ENCODE measurements around the gene MYOM3.
A peak's percentile ranks its signal among the peaks of the same experiment; 100 is the strongest.

MYOM3 gene

DNA sequence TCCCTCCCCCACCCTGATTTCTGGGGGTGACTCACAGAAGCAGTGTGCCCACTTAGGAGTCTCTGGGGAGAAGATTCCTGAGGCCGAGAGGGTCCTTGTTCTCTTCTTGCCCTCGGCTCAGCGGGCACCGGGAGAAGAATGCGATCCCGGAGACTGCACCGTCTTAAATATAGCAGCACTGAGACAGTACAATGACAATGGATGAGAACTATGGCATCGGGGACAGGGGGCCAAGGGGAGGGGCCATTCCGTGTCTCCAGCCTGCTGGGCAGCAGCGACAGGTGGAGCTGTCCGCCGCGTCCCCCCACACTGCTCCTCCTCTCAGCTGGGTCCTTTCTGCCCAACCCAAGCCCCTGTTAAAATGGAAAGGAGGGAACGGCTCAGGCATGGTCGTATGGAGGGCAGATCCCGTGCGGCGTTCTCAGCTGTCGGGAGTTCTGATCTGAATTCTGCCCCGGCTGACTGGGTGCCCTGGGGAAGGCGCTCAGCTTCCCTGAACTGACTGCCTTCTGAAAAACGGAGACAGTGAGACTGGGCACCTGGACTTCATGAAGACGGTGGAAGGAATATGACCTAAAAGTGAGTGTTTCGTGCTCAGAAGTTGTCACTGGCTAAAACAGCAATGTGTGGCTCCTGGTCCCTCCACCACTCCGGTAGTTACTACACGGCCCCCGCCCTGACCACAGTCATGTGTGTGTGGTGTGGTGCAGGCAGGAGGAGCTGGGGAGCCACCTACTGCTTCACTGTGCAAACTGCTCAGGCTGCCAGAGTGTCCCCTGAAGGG is at the start of gene MYOM3:
Gene MYOM3, minus strand, starts transcription at position 140 of the 784 bp plus-strand sequence. CDS start 3,499 bp downstream, outside the sequence.
- peak; percentile 75 for DNase-seq (ENCODE audit: low spot score)

DNA sequence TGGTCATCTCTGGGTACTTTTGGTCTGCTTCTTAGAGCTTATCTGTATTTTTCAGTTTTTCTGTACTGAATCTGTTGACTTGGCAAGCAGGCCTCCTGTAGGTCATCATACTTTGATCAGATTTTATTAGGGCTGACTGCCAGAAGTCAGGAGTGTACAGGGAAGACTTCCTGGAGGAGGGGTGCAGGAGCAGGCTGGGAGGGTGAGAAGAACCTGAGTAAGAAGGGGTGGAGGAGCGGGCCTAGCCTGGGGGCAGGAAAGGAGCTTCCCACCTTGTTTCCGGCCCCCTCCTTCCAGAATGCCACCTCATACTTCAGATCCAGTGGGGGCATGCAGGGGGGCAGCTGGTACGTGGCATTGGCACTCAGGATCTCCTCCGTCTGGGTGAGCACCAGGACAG is 49.3 kb upstream of the MYOM3 start:
- no peak for DNase-seq (ENCODE audit: low spot score)

DNA sequence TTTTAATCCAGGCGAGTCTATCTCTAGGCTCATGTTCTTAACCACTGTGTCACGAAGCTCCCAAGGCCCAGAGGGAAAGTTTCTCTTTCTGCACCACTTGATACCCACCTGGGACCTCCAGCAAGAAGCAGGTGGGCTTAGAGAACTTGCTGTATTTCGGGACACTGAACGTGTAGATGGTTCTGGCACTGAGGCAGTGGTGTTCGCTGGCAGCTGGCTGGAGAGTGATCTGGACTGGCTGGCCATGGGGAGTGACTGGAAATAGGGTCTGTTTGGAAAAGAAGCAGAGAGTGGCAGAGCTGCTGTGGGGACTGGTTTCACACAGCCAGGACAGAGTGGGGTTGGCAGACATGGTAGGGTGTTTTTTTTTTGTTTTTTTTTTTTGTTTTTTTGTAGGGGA is 47.4 kb upstream of the MYOM3 start:
- no peak for DNase-seq (ENCODE audit: low spot score)

DNA sequence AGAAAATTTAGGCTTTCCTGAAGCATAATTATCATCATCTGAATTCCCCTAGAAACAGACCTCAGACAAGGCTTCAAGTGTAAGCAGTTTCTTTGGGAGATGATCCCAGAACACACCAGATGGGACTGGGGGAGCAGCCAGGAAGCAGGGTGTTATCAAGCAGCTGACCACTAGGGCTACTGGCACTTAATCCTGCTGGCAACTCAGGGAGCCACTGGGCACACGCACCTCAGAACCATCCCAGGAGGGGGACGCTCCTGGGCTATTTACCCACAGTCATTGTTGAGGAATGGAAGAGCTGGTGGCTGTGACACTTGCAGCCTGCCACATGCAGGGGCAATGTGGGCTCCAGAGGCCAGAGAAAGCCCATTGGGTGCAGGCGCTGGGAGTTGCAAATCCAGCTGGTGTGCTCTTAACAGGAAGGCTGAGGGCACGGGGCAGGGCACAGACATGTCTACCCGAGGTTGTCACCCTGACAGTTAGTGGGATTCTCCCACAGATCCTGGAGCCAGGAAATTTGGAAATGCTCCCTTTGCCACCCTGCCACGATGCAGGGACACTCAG is 46.1 kb upstream of the MYOM3 start:
- no peak for DNase-seq (ENCODE audit: low spot score)

DNA sequence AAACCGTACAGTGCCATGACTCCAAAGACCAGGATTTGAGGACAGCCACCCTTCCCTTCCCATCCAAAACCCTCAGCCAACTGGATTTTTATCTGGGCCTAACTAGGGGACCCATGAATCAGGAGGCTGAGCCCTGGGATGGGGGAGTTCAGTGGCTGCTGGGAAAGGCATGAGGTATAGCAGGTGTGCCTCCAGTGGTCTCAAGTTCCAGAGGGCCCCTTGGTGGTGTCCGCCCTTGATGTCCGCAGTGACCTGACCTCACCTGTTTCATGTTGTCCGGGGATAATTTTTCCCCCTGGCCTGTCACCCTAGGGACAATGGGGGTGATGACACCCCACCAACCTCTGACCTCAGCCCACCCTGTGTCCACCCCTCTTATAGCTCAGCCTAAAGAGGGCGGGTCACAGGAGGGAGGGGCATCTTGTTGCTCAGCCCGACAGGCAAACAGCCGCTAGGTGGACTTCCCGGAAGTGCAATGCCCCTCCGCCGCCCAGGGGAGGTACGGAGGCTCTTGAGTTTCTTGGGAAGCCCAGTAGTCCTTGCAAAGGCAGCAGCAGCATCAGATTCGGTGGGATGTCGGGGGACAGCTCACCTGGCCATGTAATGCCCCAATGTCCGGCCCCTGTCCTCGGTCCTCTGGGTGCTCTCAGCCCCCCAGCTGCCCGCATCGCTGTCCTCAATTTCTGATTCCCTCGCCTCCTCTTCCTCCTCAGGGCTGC is 44.8 kb upstream of the MYOM3 start:
- DNase-seq (ENCODE audit: low spot score), result no peak

DNA sequence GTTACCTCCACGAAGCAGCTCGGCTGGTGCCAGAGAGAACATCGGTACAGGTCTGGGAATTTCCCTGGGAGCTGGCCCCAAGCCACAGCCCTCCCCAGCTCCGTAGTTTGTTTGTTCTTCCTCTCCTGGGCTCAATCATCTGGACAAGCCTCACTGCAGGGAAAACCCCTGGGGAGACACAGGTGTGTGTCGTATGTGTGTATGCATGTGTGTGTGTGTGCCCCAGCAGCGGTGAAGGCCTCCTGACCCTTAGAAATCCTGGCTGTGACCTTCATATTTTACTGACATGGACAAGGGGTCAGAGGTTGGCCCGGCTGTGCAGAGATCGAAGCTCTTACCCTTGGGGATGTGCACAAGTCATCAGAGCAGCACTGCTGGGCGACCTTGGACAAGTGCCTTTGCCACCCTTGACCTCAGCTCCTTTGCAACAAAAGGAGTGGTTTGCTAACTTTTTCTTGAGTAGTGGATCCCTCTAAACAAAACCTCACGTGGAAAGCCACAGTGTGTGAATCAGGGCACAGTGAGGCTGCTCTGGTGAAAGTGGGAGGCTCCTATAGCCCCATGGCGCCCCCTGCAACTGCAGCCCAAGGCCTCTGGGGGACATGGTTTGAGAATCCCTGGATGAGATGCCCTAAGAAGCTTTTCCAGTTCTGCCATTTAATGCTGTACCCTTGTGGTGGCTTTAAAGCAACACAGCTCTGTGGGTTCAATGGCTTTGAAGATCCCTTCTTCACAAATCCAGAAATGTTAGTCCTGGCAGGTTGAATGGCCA is 43.3 kb upstream of the MYOM3 start:
- peak; percentile 54 for DNase-seq (ENCODE audit: low spot score)

DNA sequence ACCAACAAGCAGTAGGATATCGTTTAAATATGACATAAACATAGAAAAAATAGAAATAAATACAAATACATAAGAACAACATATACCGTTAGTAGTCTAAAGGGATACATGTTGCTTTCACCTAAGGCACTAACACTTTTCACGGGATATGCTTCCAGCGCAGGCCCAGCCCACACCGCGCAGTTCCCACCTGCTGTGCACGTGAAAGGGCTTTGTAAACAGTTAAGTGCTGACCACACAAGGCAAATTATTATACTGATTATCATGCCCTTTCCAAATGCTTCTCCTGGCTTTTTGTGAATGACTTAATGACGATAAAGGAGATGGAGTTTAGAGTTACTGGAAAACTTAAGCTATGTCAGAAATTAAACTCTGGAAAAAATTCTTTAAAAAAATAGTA is 42.3 kb upstream of the MYOM3 start:
- no peak for DNase-seq (ENCODE audit: low spot score)

DNA sequence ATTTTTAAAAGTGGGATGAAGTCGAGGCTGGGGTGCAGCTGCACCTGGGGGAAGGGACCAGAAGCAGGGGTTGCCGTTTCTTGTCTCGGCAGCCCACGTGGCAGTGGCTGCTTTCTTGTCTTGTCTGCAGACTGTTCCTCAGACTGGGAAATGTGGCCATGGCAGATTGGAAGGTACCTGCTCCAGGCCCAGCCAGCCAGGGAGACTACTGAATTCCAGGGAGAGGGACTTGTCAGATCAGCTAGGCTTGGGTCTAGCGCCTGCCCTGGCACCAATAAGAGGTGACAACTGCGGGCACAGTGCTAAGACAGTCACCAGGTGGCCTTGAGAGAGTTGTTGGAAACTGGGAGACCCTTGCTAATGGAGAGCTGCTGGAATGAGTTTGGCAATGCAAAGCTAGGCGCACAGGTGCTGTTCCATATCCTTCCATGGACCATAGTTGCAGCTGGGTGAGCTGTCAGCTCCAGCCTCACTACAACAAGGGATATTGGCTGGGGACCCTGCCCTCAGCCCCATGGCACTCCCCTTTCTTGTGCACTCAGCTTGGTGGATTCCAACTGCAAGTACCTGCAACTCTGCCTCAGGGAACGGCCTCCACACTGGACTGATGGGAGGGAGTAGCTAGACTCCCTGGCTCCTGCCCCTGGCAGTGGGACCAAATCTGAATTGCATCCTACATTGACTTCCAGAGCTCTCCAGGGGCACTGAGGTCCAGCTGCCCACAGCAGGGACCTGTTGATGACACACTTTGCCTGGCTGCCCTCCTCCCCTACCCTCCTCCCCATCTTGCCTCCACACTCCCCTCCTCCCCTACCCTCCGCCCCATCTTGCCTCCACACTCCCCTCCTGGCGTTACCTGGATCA is 40.9 kb upstream of the MYOM3 start:
- no peak for DNase-seq (ENCODE audit: low spot score)

DNA sequence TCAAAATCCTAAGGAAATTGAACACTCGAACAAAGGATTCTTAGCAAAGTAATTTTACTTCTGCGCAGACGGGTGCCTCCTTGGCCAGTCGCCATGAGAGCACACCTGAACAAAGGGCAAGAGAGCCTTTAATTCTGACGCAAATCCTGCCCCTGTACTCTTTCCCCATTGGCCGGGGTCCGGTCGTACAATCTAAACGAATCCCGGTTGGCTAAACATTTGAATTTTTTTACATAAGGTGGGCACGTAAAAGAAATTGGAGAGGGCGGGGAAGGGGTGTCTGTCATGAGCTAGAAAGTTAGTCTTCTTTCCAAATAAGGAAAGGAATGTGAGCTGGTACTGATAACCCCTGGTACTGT is 39.2 kb upstream of the MYOM3 start:
- no peak for DNase-seq (ENCODE audit: low spot score)

DNA sequence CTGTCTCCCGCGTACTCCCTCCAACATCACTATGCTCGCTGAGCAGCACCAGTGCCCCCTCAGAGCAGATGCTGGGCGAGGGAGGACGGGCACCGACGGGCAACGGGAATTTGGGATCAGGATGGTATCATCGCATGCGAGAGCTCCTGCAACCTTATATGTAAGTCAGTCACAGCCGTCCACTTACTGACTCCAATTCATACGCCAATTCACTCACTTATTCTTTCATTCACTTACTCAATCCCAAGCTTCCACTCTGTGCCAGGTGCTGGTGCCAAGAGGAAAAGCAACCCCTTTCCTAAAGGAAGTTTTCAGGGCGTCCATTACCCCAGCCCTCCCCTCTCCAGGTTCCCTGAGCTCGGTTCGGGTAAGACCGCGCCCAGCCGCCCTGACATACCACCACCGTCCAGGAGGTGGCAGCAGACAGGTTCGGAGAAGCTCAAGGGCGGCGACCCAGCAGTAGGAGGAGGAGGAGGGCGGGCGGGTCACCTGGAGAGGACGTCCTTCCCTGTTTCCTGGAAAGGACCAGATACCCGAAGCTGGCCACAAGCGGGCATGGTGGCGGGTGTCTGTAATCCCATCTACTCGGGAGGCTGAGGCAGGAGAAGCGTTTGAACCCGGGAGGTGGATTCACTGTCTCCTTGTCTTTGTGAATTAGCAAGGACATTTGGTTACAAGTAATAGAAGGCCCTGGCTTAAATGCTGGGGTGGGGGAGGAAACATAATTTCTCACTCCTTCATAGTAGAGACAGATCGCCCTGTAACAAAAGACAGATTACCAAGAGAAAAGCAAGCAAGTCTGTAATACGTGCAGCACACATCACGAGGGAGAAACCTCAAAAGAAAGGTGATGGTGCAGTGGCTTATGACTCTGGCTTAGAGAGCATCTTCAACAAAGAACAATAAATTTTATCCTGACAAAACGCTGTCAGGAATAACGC is 38.6 kb upstream of the MYOM3 start:
- peak; percentile 72 for DNase-seq (ENCODE audit: low spot score)

DNA sequence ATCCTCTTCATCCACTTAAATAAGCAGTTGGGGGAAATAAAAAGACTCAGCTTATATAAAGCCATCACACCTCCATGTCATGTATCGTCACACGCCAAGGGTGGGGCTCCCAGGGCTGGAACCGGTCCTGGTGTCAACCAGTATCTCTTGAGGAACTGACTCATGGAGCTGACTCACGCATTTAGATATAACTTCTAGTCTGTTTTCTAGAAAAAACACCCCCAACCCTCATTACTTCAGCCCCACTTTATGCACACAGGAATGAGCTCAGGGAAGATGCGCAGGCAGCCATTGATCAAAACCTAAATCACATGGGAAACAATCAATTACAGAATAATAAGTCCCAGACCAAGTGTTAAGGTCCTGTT is 37.9 kb upstream of the MYOM3 start:
- DNase-seq (ENCODE audit: low spot score), result no peak

DNA sequence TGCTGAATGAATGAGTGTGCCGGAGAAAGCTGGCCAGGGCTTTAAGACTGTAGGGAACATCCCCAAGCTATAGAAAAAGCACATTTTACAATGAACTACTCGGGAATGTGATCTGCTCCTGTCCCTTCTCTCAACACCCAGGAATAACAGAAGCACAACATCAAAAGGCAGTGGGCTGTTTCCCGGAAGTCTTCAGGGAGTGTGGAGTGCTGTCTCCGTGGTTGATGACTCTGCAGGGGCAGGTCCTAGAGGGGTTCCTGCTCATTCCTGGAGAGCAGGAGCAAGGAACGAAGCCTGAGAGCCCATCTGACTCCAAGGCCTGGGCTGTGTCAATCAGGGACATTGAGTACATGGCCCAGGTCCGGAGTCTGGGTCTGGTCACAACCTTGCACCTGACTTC is 35.9 kb upstream of the MYOM3 start:
- DNase-seq (ENCODE audit: low spot score), result no peak

DNA sequence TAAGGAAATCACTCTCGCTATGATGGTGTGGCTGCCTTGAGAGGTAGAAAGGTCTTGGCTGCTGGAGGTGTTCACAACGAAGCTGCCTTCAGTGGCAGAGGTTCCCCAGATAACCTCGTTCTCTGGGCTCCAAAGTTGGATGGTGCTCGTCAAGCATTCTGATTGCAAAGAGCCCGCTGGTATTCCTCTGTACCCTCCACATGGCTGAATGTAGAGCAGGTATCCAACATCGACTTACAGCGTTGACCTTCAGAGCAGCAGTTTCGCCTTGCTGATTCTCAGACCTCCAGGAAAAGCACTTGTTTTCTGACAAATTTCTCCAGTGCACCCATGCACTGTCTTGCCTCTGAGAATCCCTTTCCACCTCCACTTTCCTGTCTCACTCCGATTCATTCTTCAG is 35.3 kb upstream of the MYOM3 start:
- DNase-seq (ENCODE audit: low spot score), result no peak

DNA sequence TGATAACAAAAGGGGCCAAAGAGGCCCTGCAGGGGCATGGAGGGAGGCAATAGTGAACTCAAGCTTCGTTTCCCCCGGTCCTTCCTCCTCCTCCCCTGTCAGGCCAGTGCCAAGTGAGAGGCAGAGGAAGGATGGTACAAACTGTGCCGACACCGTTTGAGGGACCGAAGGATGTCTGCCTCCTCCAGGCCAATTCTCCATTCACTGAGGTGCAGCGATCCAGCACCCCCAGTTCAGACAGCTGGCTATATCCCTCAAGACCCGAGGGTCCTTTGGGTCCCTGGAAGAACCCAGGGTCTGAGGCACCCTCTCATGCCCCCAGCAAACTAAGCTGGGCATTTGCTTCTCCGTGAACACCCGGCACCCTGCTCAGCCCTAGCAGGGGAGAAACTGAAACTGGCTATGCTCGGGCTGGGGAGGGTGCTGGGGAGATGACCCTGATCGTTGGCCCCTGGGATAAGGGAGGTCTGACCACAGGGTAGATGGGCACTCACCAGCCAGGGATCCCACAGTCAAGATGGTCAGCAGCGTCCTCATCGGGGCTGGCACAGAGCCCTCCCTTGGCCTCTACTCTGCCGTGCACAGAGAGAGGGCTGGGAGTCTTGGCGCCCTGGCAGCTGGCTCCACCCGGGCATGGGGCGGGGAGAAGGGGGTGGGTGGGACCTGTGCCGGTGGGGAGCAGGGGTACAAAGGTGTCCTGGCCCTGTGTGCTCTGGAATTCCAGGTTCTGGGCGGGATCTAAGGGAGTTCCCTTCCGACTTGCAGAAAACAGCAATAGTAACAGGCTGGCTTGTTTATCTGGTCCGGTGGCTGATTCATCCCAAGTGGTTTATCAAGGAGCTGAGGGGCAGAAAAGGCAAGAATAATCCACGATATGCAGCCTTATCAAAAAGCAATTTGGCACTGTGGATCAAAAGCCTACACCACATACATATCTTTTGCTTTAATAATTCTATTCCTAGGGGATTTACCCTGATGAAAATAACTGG is 30.9 kb upstream of the MYOM3 start, which contains the start of gene IL22RA1:
Gene IL22RA1, minus strand, starts transcription at position 595 of the 989 bp plus-strand sequence. Its CDS starts 58 bp downstream, at position 537.
- DNase-seq (ENCODE audit: low spot score), result no peak

DNA sequence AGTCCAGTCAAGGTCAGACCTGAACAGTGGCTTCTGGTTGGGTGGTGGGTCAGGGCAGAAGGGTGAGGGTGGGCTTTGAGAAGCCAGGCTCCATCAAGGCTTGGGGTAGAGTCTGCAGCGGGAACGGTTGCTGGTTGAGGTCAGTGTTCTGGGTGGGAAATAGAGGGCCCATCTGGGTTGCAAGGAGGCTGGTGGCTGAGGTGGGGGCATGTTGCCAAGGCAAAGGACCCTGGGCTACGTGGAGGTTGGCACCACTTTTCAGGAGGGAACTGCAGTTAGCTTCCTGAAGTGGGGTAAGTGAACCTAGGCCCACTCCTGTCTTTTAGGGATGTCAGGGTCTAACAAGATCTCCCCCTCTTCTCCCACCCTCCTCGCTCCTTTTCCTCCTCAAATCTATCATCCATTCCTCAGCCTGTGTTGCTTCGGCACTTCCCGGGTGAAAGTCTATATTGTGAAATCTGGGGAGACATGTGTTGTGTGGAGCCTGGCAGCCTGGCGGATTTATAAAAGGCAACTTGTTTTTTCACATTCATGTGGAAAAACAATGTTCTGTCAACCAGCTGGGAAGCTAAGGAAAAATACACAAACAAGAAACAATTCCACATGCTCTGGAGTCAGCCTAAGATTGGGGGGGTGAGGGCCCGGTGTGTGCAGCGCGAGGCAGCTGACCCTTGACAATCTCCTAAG is 29.5 kb upstream of the MYOM3 start:
- DNase-seq (ENCODE audit: low spot score), result no peak

DNA sequence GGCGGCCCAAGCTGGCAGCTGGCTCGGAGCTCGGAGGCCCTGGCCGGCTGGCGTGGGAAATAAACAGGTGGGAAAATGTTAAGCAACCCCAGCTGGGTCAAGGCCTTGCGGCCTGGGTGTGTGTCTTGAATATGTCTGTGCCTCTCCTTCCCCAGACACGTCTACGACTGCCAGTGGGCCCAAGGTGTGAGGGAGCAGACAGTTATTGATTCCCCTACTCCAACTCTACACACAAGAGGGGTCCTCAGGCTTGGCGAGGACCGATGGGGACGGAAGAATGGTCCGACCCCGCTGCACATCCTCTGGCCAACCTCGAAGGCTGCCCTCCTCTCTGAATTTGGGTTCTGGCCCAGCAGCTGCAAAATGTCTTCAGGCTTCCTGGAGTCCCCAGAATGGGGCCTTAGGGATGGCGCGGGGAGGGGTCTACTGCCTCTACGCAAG is 28.8 kb upstream of the MYOM3 start:
- DNase-seq (ENCODE audit: low spot score), result no peak

DNA sequence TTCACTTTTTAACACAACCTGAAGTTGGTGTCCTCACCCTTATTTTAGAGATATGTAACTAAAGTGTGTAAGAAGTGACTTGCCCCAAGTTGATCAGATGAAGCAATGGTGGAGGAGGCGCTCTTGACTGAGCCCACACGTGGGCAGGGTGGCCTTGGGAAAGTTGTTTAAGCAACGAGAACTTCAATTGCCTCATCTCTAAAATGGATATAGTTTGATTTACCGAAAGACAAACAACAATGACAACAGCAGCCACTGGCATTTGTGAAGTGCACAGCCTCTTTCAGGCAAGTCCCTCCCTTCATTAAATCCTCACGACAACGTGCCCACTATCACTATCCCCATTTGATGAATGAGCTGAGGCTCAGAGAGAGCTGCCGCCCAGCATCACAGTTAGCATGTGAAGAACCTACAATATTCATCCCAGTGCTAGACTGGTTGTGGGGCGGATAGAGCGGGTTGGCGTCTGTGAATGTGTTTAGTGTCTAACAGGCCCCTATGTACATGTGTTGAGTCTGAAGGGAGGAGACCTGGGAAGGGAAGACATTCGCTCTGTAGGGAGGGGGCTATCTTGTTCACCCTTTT is 28.0 kb upstream of the MYOM3 start:
- no peak for DNase-seq (ENCODE audit: low spot score)

DNA sequence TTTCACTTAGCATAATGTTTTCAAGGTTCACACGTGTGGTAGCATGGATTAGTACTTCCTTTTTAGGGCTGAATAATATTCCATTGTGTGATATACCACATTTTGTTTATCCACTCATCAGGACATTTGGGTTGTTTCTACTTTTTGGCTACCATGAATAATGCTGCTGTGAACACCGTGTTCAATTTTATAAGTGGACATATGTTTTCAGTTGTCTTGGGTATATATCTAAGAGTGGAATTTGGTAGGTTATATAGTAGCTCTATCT is 27.2 kb upstream of the MYOM3 start:
- DNase-seq (ENCODE audit: low spot score), result no peak
